Right lobe of liver (tissue), 6 donors: ENCODE results near the gene MTCH1. TPM values are rescaled to one million over a fixed set of nuclear protein-coding genes. Genes with fewer than 3 reads are reported as not detected.

Source experiments
- ATAC-seq, 4 donors: fragments of 200-7000 bp; cut with Tn5 transposase; one replicate each; pipeline ENCODE4 v1.9.1; 2020; ENCODE audit warnings: mild to moderate bottlenecking in 4 of 4, moderate library complexity in 4 of 4
- DNase-seq, 3 donors: peaks; one replicate each; pipeline ENCODE4 v3.0.0-alpha.2; 2020
- H3K27ac ChIP-seq, 3 donors: fragments of 200-600 bp; one replicate each; pipeline ENCODE4 v1.8.0; 2022
- H3K27me3 ChIP-seq, 2 donors: fragments of 200-600 bp; one replicate each; pipeline ENCODE4 v1.8.0; 2022
- H3K36me3 ChIP-seq, 4 donors: fragments of 200-600 bp; sonication (generic) in 1 of 4; one replicate each; pipeline versions ENCODE4 v1.5.1 to v1.8.0; 2017 to 2022; ENCODE audit warnings: control low read depth in 1 of 4
- H3K4me1 ChIP-seq, 4 donors: fragments of 200-600 bp; sonication (generic) in 1 of 4; one replicate each; pipeline versions ENCODE4 v1.5.1 to v1.8.0; 2017 to 2022; ENCODE audit warnings: control low read depth in 1 of 4
- H3K4me3 ChIP-seq, 3 donors: fragments of 200-600 bp; one replicate each; pipeline ENCODE4 v1.8.0; 2022
- H3K9me3 ChIP-seq, 4 donors: fragments of 200-600 bp; sonication (generic) in 1 of 4; one replicate each; pipeline versions ENCODE4 v1.5.1 to v1.8.0; 2017 to 2022; ENCODE audit warnings: control low read depth in 1 of 4
- CTCF ChIP-seq, 4 donors: fragments of 200-600 bp in 3 of 4; fragments of 450-650 bp in 1 of 4; IDR thresholded peaks; one replicate each; pipeline versions ENCODE4 v1.5.1 to v1.8.0; 2016 to 2022; ENCODE audit warnings: antibody characterized with exemption in 4 of 4, mild to moderate bottlenecking in 2 of 4
- POLR2A ChIP-seq: fragments of 450-650 bp; IDR thresholded peaks from one replicate; pipeline ENCODE4 v1.6.1; 2017; ENCODE audit warnings: antibody characterized with exemption, mild to moderate bottlenecking
- WGBS: methylation state at CpG from one replicate; pipeline ENCODE4 v1.1.6; 2018; ENCODE audit warnings: low coverage, low lambda C conversion rate; ENCODE audit not compliant: insufficient coverage; ENCODE audit errors: missing lambda C conversion rate; 5-methylcytosine and 5-hydroxymethylcytosine counted together
- intact Hi-C, 2 donors: fragments of 100-400 bp; cut with DNase I; formaldehyde crosslinking; loops; one replicate each; pipeline versions ENCODE4 v1.11.2 to v1.14.1; 2022
- total RNA-seq, 6 experiments: library from RNA; depleted of rRNA in 2 of 6; stranded (reverse); fragments of >200 nt in 2 of 6; fragmentation: NEBNext Ultra II Directional in 3 of 6; extraction: Animal tissue kit (Norgen Biotek cat#: 25700) in 3 of 6; gene quantifications; one replicate each; pipeline versions ENCODE4 v1.1.0 to v1.2.4, GENCODE V29; 2016 to 2023
- donor health status: DM: no; HTN: yes; CAD: no.
- donor health status: DM: no; HTN: no; CAD: no.
- donor health status: DM: no; HTN: no; CAD: no.
- donor health status: DM: no; HTN: yes; CAD: no.
- donor health status: DM: no; HTN: yes; CAD: no.

Gene MTCH1
- total RNA-seq, 6 experiments from 2014 or later, result 56.3 to 73.7 (median 63.3) TPM

GRCh38 chr6:36956446-36956820 is 29.6 kb downstream of the MTCH1 start:
- intact Hi-C loops, result no loop called here
- H3K36me3 ChIP-seq, result no peaks in the 10 kb centered on the region
- no peaks in the 10 kb centered on the region for H3K9me3 ChIP-seq
- no peak overlapping the region for H3K4me3 ChIP-seq
- ATAC-seq, result no peak
- no peak for DNase-seq
- no peaks in the 10 kb centered on the region for H3K4me1 ChIP-seq
- H3K27me3 ChIP-seq, result no peaks in the 10 kb centered on the region
- no peak overlapping the region for H3K27ac ChIP-seq
- TF ChIP-seq CTCF (IDR thresholded peaks at IDR 0.05) (no peak), POLR2A (no peak)

- no peaks in the 10 kb centered on the region for H3K36me3 ChIP-seq
- intact Hi-C loops, result no loop called here
- TF ChIP-seq CTCF (IDR thresholded peaks at IDR 0.05) (no peak), POLR2A (no peak)
- no peak overlapping the region for H3K27ac ChIP-seq
- H3K4me1 ChIP-seq, result no peaks in the 10 kb centered on the region
- H3K4me3 ChIP-seq, result no peak overlapping the region
- ATAC-seq (no peak), DNase-seq (peak in 1 of 3 donors; percentile 31)
- no peaks in the 10 kb centered on the region for H3K27me3 ChIP-seq
- 50% methylated on average over 5 of the region's 9 CpGs for WGBS
- no peaks in the 10 kb centered on the region for H3K9me3 ChIP-seq
Observed at GRCh38 chr6:36955671-36956445, 30.1 kb downstream of the MTCH1 start.

GRCh38 chr6:36955136-36955535 is 30.9 kb downstream of the MTCH1 start:
- TF ChIP-seq POLR2A, result no peak
- TF ChIP-seq CTCF (IDR thresholded peaks at IDR 0.05), result no peak
- DNase-seq (peak in 1 of 3 donors; percentile 26), ATAC-seq (no peak)
- no peaks in the 10 kb centered on the region for H3K27me3 ChIP-seq
- no peak overlapping the region for H3K27ac ChIP-seq
- no peak overlapping the region for H3K4me3 ChIP-seq
- 50% methylated on average over 5 of the region's 6 CpGs for WGBS
- intact Hi-C loops, result no loop called here
- no peaks in the 10 kb centered on the region for H3K9me3 ChIP-seq
- no peaks in the 10 kb centered on the region for H3K36me3 ChIP-seq
- no peaks in the 10 kb centered on the region for H3K4me1 ChIP-seq

GRCh38 chr6:36954262-36954931 is 31.6 kb downstream of the MTCH1 start, which contains the start of gene PI16:
Gene PI16 (plus strand): TSS chr6:36954738. CDS start chr6:36954761, 23 bp downstream.
- ATAC-seq, result no peak
- Histone ChIP-seq H3K27ac (no peak within 1 kb of the TSS), H3K27me3 (no peaks in the 10 kb centered on the region), H3K36me3 (no peaks in the 10 kb centered on the region), H3K4me3 (no peak within 1 kb of the TSS), H3K9me3 (no peaks in the 10 kb centered on the region), H3K4me1 (no peaks in the 10 kb centered on the region)
- no peak for TF ChIP-seq POLR2A
- no peak for TF ChIP-seq CTCF (IDR thresholded peaks at IDR 0.05)
- 45% methylated on average over 4 of the region's 14 CpGs for WGBS
- intact Hi-C loops, result no loop called here
- DNase-seq, result peak in 1 of 3 donors; percentile 31
